H1 (cell line): ENCODE measurements around the gene TSC2. TPM values are rescaled to one million over a fixed set of nuclear protein-coding genes. Genes with fewer than 3 reads are reported as not detected.

Experiments used
- BCL11A ChIP-seq, 2 experiments: IDR thresholded peaks; one replicate each; pipeline ENCODE4 v1.6.1; 2011; ENCODE audit warnings: low read depth in 2 of 2, low read length in 2 of 2, mild to moderate bottlenecking in 2 of 2
- CHD1 ChIP-seq: IDR thresholded peaks from 2 replicates; pipeline ENCODE4 v1.6.1; 2012; ENCODE audit warnings: low read depth, low read length, improper control_type of control experiment
- CREB1 ChIP-seq: IDR thresholded peaks from 2 replicates; pipeline ENCODE4 v1.6.1; 2012; ENCODE audit warnings: inconsistent platforms
- EGR1 ChIP-seq: IDR thresholded peaks from 2 replicates; pipeline ENCODE4 v1.6.1; 2011; ENCODE audit warnings: low read depth, low read length, borderline replicate concordance
- FOSL1 ChIP-seq: IDR thresholded peaks from 2 replicates; pipeline ENCODE4 v1.6.1; 2011; ENCODE audit warnings: mild to moderate bottlenecking, low read depth, low read length, moderate library complexity; ENCODE audit not compliant: insufficient read depth
- GTF2F1 ChIP-seq: IDR thresholded peaks from 2 replicates; pipeline ENCODE4 v1.6.1; 2012; ENCODE audit warnings: low read depth, low read length, improper control_type of control experiment, borderline replicate concordance
- HDAC2 ChIP-seq, 2 experiments: fragments of 300-600 bp in 1 of 2; sonication (generic) in 1 of 2; IDR thresholded peaks; 2 replicates each; pipeline ENCODE4 v1.6.1; 2011 to 2012; ENCODE audit warnings: low read depth in 2 of 2, low read length in 2 of 2, mild to moderate bottlenecking in 2 of 2, moderate library complexity in 2 of 2, borderline replicate concordance in 1 of 2, inconsistent platforms in 1 of 2
- KDM4A ChIP-seq: IDR thresholded peaks from one replicate; pipeline ENCODE4 v1.7.1; 2012; ENCODE audit warnings: low read depth, mild to moderate bottlenecking, moderate library complexity, low read length, inconsistent platforms; ENCODE audit not compliant: severe bottlenecking
- MAFK ChIP-seq: IDR thresholded peaks from 2 replicates; pipeline ENCODE4 v1.6.1; 2012; ENCODE audit warnings: low read depth, mild to moderate bottlenecking, improper control_type of control experiment, low read length
- NANOG ChIP-seq: IDR thresholded peaks from 2 replicates; pipeline ENCODE4 v1.6.1; 2011; ENCODE audit warnings: low read length, low read depth, mild to moderate bottlenecking, inconsistent platforms; ENCODE audit not compliant: insufficient read depth, poor library complexity, severe bottlenecking
- NRF1 ChIP-seq: IDR thresholded peaks from 2 replicates; pipeline ENCODE4 v1.6.1; 2011; ENCODE audit warnings: mild to moderate bottlenecking, low read depth, low read length, improper control_type of control experiment
- RBBP5 ChIP-seq: IDR thresholded peaks from 2 replicates; pipeline ENCODE4 v1.7.1; 2012; ENCODE audit warnings: low read depth, mild to moderate bottlenecking, inconsistent platforms, low read length, moderate library complexity, borderline replicate concordance
- RFX5 ChIP-seq: IDR thresholded peaks from 2 replicates; pipeline ENCODE4 v1.6.1; 2011; ENCODE audit warnings: low read depth, low read length, improper control_type of control experiment, borderline replicate concordance
- RXRA ChIP-seq: IDR thresholded peaks from 2 replicates; pipeline ENCODE4 v1.6.1; 2011; ENCODE audit warnings: low read depth, mild to moderate bottlenecking, low read length, moderate library complexity; ENCODE audit not compliant: insufficient read depth
- SIRT6 ChIP-seq: IDR thresholded peaks from one replicate; pipeline ENCODE4 v1.7.1; 2012; ENCODE audit warnings: low read length, inconsistent platforms
- SIX5 ChIP-seq: IDR thresholded peaks from 2 replicates; pipeline ENCODE4 v1.6.1; 2011; ENCODE audit warnings: mild to moderate bottlenecking, low read depth, low read length
- TBP ChIP-seq: IDR thresholded peaks from 2 replicates; pipeline ENCODE4 v1.6.1; 2011; ENCODE audit warnings: low read depth, low read length, improper control_type of control experiment
- polyA plus RNA-seq, 7 experiments: library from polyadenylated mRNA; depleted of rRNA in 3 of 7; stranded (reverse) in 5 of 7; unstranded in 2 of 7; fragments of >200 nt in 5 of 7; fragments of 200-250 nt in 2 of 7; gene quantifications; 1 replicate in 5 of 7; 2 replicates in 1 of 7; 4 replicates in 1 of 7; pipeline versions ENCODE4 v1.2.1 to v1.2.3, GENCODE V29; 2011 to 2013; ENCODE audit warnings: missing spikeins in 2 of 7, mixed read lengths in 2 of 7
- total RNA-seq: library from RNA; stranded (reverse); fragmentation: NEBNext Ultra II Directional; extraction: Animal tissue kit (Norgen Biotek cat#: 25700); gene quantifications from 2 replicates; pipeline ENCODE4 v1.2.1, GENCODE V29; 2021
- TF ChIP-seq, protein P1 (sequence below): IDR thresholded peaks from 2 replicates; pipeline ENCODE4 v1.6.1; 2012; ENCODE audit warnings: inconsistent platforms
- TF ChIP-seq, protein P2 (sequence below), 3 experiments: IDR thresholded peaks; 1 replicate in 2 of 3; 2 replicates in 1 of 3; pipeline versions ENCODE4 v1.5.1 to v1.6.1; 2011; ENCODE audit warnings: low read length in 3 of 3, mild to moderate bottlenecking in 3 of 3, inconsistent platforms in 2 of 3, low read depth in 1 of 3, moderate library complexity in 1 of 3; ENCODE audit not compliant: insufficient read depth in 1 of 3; ENCODE audit errors: control extremely low read depth in 1 of 3

TSC2 gene
- total and polyA plus RNA-seq, 2 of the 8 experiments (the other 6 are each of a cell fraction or from before 2014, with no cell fraction given): 65.9 to 96.6 TPM

DNA sequence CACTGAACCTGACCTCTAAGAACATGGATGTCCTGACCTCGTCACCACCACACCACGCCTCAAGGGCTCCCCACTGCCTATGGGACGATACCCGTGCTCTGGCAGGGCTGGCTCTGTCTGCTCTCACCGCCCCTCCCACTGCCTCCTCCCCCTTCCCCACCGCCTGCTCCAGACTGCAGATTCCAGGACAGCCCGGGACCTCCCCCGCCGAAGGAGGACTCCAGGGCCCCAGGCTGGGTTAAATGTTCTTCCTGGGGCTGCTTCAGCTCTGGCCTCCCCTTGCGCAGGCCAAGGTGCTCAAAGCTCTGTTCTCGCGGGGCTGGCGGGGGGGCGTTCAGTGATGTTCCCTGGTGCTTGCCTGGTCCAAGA lies 25.1 kb upstream of the TSC2 start (continued):
- TF ChIP-seq KDM4A (peak; percentile 2), CREB1 (peak; percentile 24; the same call in 1 of the 2 replicates), SIX5 (no peak), HDAC2 (IDR thresholded peaks at IDR 0.05; ENCODE audit: borderline replicate concordance in 1 of 2, low read depth in 2 of 2, low read length in 2 of 2) (no peak), CHD1 (no peak), TBP (no peak), GTF2F1 (no peak), MAFK (no peak), SIRT6 (no peak), NRF1 (no peak), BCL11A (IDR thresholded peaks at IDR 0.05; ENCODE audit: low read depth in 2 of 2, low read length in 2 of 2) (no peak), FOSL1 (no peak), RBBP5 (no peak), RFX5 (no peak), NANOG (no peak), RXRA (no peak), EGR1 (no peak)
- TF ChIP-seq, protein P1, sequence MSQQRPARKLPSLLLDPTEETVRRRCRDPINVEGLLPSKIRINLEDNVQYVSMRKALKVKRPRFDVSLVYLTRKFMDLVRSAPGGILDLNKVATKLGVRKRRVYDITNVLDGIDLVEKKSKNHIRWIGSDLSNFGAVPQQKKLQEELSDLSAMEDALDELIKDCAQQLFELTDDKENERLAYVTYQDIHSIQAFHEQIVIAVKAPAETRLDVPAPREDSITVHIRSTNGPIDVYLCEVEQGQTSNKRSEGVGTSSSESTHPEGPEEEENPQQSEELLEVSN: 0 out of 2 replicates have a peak, but pooled peaks have one; percentile 17
- TF ChIP-seq, protein P2, sequence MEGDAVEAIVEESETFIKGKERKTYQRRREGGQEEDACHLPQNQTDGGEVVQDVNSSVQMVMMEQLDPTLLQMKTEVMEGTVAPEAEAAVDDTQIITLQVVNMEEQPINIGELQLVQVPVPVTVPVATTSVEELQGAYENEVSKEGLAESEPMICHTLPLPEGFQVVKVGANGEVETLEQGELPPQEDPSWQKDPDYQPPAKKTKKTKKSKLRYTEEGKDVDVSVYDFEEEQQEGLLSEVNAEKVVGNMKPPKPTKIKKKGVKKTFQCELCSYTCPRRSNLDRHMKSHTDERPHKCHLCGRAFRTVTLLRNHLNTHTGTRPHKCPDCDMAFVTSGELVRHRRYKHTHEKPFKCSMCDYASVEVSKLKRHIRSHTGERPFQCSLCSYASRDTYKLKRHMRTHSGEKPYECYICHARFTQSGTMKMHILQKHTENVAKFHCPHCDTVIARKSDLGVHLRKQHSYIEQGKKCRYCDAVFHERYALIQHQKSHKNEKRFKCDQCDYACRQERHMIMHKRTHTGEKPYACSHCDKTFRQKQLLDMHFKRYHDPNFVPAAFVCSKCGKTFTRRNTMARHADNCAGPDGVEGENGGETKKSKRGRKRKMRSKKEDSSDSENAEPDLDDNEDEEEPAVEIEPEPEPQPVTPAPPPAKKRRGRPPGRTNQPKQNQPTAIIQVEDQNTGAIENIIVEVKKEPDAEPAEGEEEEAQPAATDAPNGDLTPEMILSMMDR (IDR thresholded peaks at IDR 0.05; ENCODE audit: control extremely low read depth in 1 of 3, insufficient read depth in 1 of 3, low read depth in 1 of 3, low read length in 3 of 3): peak in 1 of 3 experiments; percentile 4; a peak in 1 of 4 replicates
